HG03457 (cell line): ENCODE results near the gene NOTUM.
"Not testable (repeated sequence)": the region's sequence is repeated elsewhere in the genome, so short reads cannot be mapped to it uniquely, and the experiment has no call there.

Source experiments
- ATAC-seq: cut with Tn5 transposase; IDR thresholded peaks from one replicate; pipeline ENCODE4 v1.9.1; 2021; ENCODE audit warnings: moderate number of reproducible peaks; ENCODE audit not compliant: unreplicated experiment

The NOTUM gene

DNA sequence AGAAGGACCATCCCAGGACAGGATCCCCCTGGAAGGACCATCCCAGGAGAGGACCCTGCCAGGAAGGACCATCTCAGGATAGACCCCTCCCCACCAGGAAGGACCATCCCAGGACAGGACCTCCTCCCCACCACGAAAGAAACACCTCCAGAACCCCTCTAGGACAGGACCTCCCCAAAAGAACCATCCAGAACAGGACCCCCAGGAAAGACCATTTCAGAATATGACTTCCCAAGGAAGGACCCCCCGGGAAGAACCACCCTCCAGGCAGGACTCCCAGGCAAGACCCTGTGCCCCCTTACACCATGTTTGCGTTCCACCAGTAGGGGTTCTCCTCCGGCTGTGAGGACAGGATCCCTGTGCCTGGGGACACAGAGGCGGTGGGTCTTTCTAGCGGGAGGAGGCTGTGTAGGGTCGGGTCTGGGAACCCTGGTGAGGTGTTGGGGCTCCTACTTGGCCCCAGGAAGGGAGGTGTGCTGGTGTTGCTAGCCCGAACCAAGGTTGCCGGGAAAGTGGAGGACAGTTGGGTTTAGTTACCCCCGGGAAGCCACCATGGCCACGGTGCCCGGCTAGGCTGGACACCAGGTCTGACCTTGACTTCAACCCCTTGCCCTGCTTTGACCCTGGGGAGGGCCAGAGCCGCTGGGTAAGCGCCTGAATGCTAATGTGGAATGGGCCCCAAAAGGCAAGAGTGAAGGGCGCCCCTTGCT lies 2.2 kb downstream of the NOTUM start:
- ATAC-seq, result no peak

DNA sequence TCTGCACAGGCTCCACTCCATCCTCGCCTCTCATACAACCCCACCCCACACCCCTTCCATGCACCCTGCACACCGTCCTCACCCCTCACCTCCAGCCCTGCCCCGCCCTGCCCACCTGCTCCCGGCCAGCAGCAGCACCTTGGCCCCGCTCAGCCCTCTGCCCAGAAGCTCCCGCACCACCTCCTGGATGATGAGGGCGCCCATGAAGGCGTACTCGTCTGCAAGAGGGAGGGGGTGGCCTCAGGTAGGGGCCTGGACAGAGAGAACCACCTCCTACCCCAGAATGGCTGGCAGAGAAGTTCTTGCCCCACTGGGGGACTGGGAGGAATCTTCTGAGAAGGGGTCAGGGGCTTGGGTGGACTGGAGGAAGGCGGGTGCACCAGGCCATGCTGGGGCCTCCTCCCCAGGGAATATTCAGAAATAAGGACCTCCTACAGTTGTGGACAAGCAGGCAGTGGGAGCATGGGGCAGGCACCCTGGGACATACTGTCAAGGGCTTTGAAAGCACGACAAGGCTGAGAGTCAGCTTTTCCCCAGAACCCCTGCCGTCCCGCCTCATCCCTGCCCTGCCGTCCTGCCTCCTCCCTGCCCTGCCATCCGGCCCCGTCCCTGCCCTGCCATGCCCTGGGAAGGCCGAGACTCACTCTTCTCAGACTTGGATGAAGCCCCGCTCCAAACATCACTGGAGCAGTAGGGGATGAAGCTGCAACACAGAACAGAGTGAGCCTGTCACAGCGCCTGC lies 3.1 kb downstream of the NOTUM start:
- no peak for ATAC-seq

DNA sequence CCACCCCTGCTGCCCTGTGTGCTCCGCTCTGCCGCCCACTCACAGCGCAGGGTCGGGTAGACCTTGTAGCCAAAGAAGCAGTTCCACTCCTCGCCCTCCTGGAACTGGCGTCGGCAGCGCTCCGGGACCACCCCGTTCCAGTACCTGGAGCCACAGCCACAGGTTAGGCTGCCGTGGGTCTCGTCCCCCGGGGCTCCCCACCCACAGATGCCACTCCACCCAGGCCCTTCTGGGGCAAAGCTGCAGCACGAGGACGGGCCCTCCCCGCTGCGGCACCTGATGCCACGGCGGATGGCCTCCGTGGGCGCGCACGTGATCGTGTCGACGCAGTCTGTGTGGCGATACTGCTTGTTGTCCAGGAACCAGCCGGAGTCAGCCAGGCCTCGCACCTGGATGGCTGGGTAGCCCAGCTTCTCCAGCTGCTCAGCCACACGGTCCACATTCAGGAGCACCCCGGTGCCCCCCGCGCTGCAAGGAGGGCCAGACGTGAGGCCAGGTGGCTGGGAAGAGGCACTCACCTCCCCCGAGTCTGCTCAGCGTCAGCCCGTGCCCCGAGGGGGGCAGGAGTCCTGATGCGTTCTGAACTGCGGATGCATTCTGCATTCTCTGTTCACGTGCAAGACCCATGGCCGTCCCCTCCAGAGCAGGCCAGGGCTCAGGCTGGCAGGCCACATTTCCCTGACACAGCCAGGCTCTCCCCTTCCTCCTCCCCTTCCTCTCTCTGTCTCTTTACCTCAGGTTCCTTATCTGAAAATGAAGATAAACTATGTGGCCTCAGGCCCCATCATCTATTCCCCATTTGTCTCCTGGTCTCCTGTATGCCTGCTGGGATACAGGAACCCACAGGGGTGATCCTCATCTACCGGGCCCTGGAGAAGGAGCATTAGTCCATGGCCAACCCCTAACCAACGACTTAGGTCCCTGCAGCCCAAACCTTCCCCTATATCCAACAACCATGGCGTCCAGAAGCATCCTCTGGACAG lies 4.1 kb downstream of the NOTUM start:
- ATAC-seq, result no peak

DNA sequence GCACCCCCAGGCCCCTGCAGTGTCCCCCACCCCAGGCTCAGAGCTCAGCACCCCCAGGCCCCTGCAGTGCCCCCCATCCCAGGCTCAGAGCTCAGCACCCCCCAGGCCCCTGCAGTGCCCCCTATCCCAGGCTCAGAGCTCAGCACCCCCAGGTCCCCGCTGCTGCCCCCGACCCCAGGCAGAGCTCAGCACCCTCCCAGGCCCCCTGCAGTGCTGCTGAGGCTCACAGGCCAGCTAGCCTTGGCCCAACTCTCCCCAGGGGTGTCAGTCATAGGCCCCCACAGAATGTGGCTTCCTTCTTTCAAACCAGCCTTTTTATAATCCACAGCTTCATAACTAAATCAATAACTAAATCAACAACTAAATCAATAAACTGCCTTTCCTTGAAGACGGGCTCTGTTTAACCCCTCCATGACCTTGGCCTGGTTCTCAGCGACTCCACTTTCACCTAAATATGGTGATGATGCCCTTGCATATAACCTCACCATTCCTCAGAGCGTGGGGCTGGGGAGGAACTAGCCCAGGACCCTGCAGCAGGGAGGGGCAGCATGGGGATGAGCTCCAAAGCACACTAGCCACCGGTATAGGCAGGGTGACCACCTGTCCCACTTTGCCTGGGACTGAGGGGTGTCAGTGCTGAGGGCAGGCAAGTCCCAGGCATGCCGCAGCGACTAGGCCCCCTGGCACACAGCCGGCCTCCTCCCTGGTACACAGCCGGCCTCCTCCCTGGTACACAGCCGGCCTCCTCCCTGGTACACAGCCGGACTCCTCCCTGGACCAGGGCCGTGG lies 5.0 kb downstream of the NOTUM start:
- no peak for ATAC-seq

DNA sequence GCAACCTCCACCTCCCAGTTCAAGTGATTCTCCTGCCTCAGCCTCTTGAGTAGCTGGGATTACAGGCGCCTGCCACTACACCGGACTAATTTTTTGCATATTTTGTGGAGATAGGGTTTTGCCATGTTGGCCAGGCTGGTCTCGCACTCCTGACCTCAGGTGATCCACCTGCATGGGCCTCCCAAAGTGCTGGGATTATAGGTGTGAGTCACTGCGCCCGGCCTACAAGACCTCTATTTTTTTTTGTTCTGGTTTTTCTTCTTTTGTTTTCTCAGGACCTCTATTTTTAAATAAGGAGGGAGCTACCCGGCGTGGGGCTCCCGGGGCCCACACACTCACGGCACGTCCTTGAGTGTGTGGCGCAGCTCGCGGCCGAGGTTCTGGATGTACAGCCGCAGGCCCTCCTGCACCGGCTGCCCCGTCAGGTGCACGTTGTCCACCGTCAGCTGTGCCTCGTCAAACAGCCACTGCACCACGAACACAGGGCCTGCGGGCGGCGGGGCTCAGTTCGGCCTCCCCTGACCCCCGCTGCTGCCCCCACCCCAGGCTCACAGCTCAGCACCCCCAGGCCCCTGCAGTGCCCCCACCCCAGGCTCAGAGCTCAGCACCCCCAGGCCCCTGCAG lies 5.8 kb downstream of the NOTUM start:
- no peak for ATAC-seq

DNA sequence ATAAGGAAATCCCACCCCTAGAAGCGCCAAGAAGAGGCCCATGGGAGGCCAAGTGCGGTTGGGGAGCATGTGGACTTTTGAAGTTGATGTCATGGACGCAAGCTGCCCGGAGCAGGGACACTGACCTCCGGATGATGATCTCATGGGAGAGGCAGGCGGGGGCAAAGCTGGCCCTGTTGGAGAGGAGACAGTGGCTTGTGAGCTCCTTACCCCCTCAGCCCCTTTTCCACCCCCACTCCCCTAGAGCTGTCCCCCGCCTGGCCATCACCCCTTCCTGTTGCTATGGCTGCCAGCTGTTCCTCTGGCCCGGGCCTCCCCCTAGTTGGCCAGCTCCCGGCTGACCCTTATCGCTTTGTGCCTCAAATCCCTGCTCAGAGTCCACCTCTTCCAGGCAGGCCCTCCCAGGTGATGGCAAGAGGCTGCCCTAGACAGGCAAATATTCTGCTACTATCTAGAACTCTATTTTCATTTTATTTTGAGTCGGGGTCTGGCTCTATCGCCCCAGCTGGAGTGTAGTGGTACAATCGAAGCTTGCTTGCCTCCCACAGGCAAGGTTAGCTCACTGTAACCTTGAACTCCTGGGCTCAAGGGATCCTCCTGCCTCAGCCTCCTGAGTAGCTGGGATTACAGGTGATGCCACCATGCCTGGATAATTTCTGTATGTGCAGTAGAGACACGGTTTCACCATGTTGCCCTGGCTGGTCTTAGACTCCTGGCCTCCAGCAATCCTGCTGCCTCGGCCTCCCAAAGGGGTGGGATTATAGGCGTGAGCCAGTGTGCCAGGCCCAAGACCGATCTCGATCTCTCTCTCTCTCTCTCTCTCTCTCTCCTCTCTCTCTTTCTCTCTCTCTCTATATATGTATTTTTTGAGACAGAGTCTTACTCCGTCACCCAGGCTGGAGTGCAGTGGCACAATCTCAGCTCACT lies 6.6 kb downstream of the NOTUM start:
- ATAC-seq, result no peak

DNA sequence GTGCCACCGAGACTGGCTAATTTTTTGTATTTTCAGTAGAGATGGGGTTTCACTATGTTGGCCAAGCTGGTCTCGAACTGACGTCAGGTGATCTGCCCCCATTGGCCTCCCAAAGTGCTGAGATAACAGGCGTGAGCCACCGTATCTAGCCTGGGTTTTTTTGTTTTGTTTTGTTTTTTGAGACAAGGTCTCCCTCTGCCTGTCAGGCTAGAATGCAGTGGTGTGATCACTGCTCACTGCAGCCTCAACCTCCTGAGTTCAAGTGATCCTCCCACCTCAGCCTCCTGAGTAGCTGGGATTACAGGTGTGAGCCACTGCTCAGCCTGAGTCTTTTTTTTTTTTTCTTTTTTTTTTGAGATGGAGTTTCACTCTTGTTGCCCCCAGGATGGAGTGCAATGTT lies 7.5 kb downstream of the NOTUM start:
- ATAC-seq, result not testable (repeated sequence)

DNA sequence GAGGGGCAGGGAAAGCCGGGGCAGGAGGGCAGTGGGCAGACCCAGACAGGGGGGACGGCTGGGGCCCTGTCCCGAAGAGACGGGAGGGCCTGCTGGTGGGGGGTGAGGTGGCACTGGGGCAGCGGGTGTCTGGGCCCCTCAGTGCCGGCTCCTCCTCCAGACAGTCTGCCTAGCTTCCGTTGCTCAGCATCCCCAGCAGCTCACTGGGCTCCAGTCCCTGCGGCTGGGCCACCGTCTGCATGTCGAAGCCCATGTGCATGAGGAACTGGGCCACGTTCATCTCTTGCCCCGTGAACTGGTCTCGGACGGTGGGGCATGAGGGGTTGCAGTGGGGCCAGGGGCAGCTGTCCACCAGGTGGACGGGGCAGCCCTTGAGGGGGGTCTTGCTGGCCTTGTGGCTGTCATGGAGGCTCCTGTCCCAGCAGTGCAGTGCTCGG lies 8.2 kb downstream of the NOTUM start:
- no peak for ATAC-seq

DNA sequence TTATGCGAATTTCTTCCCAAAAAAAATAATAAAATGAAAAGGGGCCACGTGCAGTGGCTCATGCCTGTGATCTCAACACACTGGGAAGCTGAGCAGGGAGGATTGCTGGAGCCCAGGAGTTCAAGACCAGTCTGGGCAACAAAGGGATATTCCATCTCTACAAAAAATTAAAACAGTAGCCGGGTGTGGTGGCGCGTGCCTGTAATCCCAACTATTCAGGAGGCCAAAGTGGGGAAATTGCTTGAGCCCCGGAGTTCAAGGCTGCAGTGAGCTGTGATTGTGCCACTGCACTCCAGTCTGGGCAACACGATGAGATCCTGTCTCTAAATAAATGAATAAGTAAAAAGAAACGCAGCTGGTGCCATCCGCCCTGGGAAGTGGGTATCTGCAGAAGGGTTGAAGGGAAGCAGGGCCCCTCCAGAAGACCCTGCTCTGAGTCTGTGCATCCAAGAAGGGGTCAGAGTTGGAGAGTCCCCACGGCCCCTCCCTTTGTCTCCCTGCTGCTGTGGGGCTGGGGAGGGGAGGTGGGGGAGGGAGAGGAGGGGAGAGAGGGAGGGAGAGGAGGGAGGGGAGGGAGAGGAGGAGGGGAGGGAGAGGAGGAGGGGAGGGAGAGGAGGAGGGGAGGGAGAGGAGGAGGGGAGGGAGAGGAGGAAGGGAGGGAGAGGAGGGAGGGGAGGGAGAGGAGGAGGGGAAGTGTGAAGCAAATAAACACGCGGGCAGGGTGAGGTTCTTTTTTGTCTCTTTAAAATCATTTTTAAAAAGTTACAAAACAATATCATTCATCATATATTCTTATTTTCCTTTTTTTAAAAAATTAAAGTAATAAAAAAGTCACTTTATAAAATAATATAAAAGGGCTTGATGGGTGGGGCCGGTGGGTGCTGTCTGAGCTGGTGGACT lies 9.0 kb downstream of the NOTUM start:
- no peak for ATAC-seq

DNA sequence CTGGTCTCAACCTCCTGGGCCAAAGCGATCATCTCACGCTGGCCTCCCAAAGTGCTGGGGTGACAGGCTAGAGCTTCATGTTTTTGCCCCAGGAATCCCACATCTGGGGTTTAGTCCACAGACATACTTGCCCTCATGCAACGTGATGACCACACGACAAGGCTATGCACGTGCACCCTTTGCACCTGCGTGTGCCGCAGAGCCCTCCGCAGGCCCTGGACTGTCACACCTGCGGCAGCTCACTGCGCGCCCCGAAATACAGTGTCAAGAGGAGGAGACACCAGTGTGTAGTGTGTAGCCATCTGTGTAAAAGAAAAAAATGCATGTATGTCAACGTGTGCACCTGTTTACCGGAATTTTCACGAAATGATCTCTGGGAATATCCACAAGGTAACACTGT lies 10.5 kb downstream of the NOTUM start:
- no peak for ATAC-seq

DNA sequence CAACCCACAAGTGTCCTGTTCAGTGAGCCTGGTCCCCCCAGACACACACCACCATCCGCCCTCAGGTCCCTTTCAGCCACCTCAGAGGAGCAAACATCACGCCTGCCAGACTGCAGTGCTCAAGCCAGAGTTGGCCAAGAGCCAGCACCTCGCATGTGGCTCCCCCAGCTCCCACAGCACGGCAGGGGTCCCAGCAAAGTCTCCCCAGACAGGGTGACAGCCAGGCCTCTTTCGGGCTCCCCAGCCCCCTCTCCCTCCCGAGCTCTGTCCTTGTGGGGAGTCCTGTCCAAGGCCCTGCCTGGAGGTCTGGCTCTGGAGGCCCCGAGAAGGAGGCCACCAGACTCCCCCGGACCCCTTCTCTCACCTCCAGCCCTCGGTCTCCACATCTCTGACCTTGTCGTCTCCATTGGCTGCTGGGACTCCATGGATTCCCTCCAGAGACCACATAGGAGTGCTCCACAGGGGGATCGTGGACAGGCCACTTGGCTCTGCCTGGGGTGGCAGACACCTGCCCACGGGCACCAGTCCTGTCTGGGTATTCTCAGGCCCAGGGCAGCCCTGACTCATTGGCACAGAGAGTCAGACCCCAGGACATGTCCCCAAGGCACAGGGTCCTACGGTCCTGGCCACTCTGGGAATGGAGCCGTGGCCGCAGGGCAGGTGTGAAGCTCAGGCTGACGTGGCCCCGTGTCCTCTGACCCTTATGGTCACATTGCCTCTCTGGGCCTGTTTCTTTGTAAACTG lies 12.2 kb downstream of the NOTUM start:
- no peak for ATAC-seq

DNA sequence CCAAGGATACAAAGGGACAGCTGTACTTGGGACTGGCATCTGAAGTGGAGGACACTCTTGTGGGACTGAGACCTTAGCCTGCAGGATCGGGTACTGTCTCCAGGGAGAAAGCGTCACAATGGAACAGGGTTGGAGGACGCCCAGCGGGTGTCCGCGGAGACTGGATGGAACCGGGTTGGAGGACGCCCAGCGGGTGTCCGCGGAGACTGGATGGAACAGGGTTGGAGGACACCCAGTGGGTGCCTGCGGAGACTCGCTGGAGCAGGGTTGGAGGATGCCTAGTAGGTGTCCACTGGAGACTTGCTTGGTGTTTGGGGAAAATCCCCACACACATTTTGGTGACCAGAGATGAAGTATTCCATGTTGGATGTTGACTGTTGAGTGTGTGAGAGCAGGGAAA lies 13.8 kb downstream of the NOTUM start, which contains the start of gene MYADML2:
TSS of gene MYADML2 (minus strand) at position 45 of the 400 bp plus-strand sequence. CDS start 5,492 bp downstream, outside the sequence.
- ATAC-seq, result no peak

DNA sequence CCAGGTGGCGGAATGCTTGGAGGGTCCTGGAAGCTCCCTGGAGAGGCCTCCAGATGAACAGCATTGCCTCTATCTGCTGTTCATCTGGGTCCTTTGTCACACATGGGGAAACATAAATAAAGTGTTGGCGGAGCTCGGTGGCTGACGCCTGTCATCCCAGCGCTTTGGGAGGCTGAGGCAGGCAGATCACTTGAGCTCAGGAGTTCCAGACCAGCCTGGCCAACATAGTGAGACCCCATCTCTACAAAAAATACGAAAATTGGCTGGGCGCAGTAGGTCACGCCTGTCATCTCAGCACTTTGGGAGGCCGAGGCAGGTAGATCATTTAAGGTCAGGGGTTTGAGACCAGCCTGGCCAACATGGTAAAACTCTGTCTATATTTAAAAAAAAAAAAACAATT lies 16.1 kb downstream of the NOTUM start:
- no peak for ATAC-seq

DNA sequence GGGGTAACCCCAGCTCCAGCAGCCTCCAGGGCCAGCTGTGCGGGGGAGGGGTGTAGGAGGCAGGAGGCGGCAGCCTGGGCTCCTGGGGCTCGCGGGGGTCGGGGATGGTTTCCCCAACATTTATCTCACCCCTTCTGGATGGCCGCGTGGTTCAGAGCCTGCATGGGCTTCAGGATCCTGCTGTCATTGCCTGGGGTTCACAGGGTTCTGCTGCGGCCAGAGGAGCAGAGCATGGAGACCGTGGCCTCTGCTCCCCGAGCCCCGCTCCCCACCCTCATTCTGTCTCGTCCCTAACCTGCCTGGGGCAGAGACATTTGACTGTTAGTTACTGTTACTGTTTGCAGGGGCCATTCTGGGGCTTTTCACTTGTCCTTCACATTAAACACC lies 18.8 kb downstream of the NOTUM start:
- ATAC-seq, result no peak

DNA sequence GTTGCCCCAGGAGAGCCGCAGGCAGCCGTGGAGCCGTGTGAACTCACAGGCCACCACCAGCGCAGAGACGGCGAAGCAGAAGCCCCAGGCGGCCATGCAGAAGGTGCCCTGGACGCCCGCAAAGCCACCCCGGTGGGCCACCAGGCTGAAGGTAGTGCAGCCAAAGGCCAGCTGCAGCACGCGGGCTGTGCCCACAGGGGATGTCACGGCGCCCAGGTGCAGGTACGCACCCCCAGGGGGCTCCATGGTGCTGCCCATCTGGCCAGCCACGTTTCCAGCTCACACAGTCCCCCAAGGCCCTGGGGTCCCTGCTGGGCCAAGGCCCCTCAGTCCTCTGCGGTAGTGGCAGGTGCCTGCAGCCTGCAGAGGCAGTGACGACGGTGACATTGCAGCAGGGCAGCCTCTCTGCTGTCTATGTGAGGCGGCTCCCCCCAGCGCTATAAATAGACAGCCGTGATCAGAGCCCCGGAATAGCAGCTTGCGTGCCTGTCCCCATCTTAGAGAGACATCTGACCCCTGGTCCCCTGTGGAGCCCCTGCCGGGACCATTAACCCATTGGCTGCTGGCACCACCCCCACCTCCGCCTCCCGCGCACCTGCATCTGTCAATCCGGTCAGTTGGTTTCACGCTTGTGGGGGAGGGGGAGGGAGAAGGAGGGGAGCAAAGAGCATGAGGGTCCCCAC lies 19.4 kb downstream of the NOTUM start:
- no peak for ATAC-seq
